WTC11 (cell line): ENCODE measurements around the gene IL1RN. TPM values are rescaled to one million over a fixed set of nuclear protein-coding genes. Genes with fewer than 3 reads are reported as not detected.

ENCODE experiments used
- ATAC-seq: fragments of 200-7000 bp; cut with Tn5 transposase; 2 replicates; pipeline ENCODE4 v1.10.0; 2021; ENCODE audit warnings: mild to moderate bottlenecking, moderate library complexity
- Bru-seq: library from RNA; stranded (reverse); fragments of 400-500 nt; gene quantifications from one replicate; lab custom pipeline; 2021; lab: Mats Ljungman, UMichigan
- CTCF ChIA-PET: fragments of 300-600 bp; sonication (Branson Sonifier 250); formaldehyde crosslinking; loops from one replicate; lab custom pipeline; 2021; ENCODE audit warnings: antibody characterized with exemption; lab: Charles Lee
- POLR2A ChIA-PET: fragments of 350-600 bp; sonication (Branson Sonifier 250); formaldehyde crosslinking; loops from one replicate; lab custom pipeline; 2021; ENCODE audit warnings: antibody characterized with exemption; lab: Charles Lee
- DNase-seq: peaks from one replicate; pipeline ENCODE4 v3.0.0; 2021; ENCODE audit warnings: low spot score
- H3K27ac Mint-ChIP-seq: 2 replicates; pipeline ENCODE4 v1.8.0; 2021; ENCODE audit warnings: mixed read lengths
- H3K27me3 Mint-ChIP-seq: 2 replicates; pipeline ENCODE4 v1.8.0; 2021; ENCODE audit warnings: low read depth, mild to moderate bottlenecking, moderate library complexity, mixed read lengths
- H3K36me3 Mint-ChIP-seq: 2 replicates; pipeline ENCODE4 v1.8.0; 2021; ENCODE audit warnings: mixed read lengths
- H3K4me1 Mint-ChIP-seq: 2 replicates; pipeline ENCODE4 v1.8.0; 2022; ENCODE audit warnings: mixed read lengths
- H3K4me3 Mint-ChIP-seq: 2 replicates; pipeline ENCODE4 v1.8.0; 2021; ENCODE audit warnings: mild to moderate bottlenecking, moderate library complexity, mixed read lengths
- H3K9me3 Mint-ChIP-seq: 2 replicates; pipeline ENCODE4 v1.8.0; 2021; ENCODE audit warnings: mixed read lengths
- CBFB ChIP-seq: sonication (generic); formaldehyde crosslinking; IDR thresholded peaks from 2 replicates; pipeline ENCODE4 v1.8.1; 2022; ENCODE audit warnings: mild to moderate bottlenecking, low read depth, missing genetic modification reagents
- CREB1 ChIP-seq: sonication (generic); formaldehyde crosslinking; IDR thresholded peaks from 2 replicates; pipeline ENCODE4 v1.8.0; 2023; ENCODE audit warnings: mild to moderate bottlenecking, missing genetic modification reagents
- EMX1 ChIP-seq: fragments of 250-450 bp; sonication (Bioruptor Pico); IDR thresholded peaks from 2 replicates; pipeline ENCODE4 v1.8.0; 2021; ENCODE audit warnings: mild to moderate bottlenecking
- FOXK1 ChIP-seq: sonication (generic); formaldehyde crosslinking; IDR thresholded peaks from 2 replicates; pipeline ENCODE4 v1.8.0; 2022; ENCODE audit warnings: mild to moderate bottlenecking, moderate library complexity, missing genetic modification reagents
- FOXP1 ChIP-seq: sonication (generic); formaldehyde crosslinking; IDR thresholded peaks from 2 replicates; pipeline ENCODE4 v1.8.0; 2022; ENCODE audit warnings: missing genetic modification reagents, mild to moderate bottlenecking, moderate library complexity, borderline replicate concordance
- GABPB1 ChIP-seq: sonication (generic); formaldehyde crosslinking; IDR thresholded peaks from 2 replicates; pipeline ENCODE4 v1.8.1; 2023; ENCODE audit warnings: mild to moderate bottlenecking, missing genetic modification reagents
- JAZF1 ChIP-seq: fragments of 250-450 bp; sonication (Bioruptor Pico); IDR thresholded peaks from 2 replicates; pipeline ENCODE4 v1.9.0; 2021; ENCODE audit warnings: moderate library complexity, mild to moderate bottlenecking, inconsistent platforms
- KAT7 ChIP-seq: sonication (generic); formaldehyde crosslinking; IDR thresholded peaks from 2 replicates; pipeline ENCODE4 v1.8.1; 2023; ENCODE audit warnings: missing genetic modification reagents, mild to moderate bottlenecking, borderline replicate concordance
- PRRX2 ChIP-seq: fragments of 250-450 bp; sonication (Bioruptor Pico); IDR thresholded peaks from 2 replicates; pipeline ENCODE4 v1.8.0; 2021; ENCODE audit warnings: mild to moderate bottlenecking
- SP1 ChIP-seq: sonication (generic); formaldehyde crosslinking; conservative IDR thresholded peaks from 2 replicates; pipeline ENCODE4 v1.8.1; 2022; ENCODE audit warnings: missing genetic modification reagents
- TEAD4 ChIP-seq: sonication (generic); formaldehyde crosslinking; IDR thresholded peaks from 2 replicates; pipeline ENCODE4 v1.8.0; 2022; ENCODE audit warnings: mild to moderate bottlenecking, missing genetic modification reagents
- ZNF121 ChIP-seq: sonication (generic); formaldehyde crosslinking; IDR thresholded peaks from 2 replicates; pipeline ENCODE4 v1.8.0; 2023; ENCODE audit warnings: missing genetic modification reagents
- ZNF138 ChIP-seq: sonication (generic); formaldehyde crosslinking; conservative IDR thresholded peaks from 2 replicates; pipeline ENCODE4 v1.8.1; 2022; ENCODE audit warnings: mild to moderate bottlenecking, moderate library complexity, missing genetic modification reagents
- ZNF232 ChIP-seq: sonication (generic); formaldehyde crosslinking; IDR thresholded peaks from 2 replicates; pipeline ENCODE4 v1.8.0; 2022; ENCODE audit warnings: mild to moderate bottlenecking, missing genetic modification reagents
- long read RNA-seq, 3 experiments: library from RNA in 1 of 3; library from capped mRNA in 1 of 3; library from polyadenylated mRNA in 1 of 3; unstranded in 2 of 3; stranded (forward) in 1 of 3; transcript quantifications; one replicate each; pipeline ENCODE4 v2.0.0, GENCODE V29; 2021
- total RNA-seq: library from RNA; stranded (reverse); gene quantifications from 3 replicates; pipeline ENCODE4 v1.2.3, GENCODE V29; 2021
- TF ChIP-seq, protein P1 (sequence below): sonication (generic); formaldehyde crosslinking; IDR thresholded peaks from 2 replicates; pipeline ENCODE4 v1.8.1; 2022; ENCODE audit warnings: mild to moderate bottlenecking, moderate library complexity, missing genetic modification reagents
- TF ChIP-seq, protein P2 (sequence below): fragments of 250-450 bp; sonication (Bioruptor Pico); IDR thresholded peaks from 2 replicates; pipeline ENCODE4 v1.9.0; 2021; ENCODE audit warnings: moderate library complexity, mild to moderate bottlenecking, inconsistent platforms, borderline replicate concordance
- TF ChIP-seq, protein P3 (sequence below): sonication (generic); formaldehyde crosslinking; IDR thresholded peaks from 2 replicates; pipeline ENCODE4 v1.8.0; 2023; ENCODE audit warnings: missing genetic modification reagents, mild to moderate bottlenecking, borderline replicate concordance
- TF ChIP-seq, protein P4 (sequence below): sonication (generic); formaldehyde crosslinking; IDR thresholded peaks from 2 replicates; pipeline ENCODE4 v1.8.0; 2023; ENCODE audit warnings: missing genetic modification reagents
- TF ChIP-seq, protein P5 (sequence below): sonication (generic); formaldehyde crosslinking; IDR thresholded peaks from 2 replicates; pipeline ENCODE4 v1.8.1; 2023; ENCODE audit warnings: mild to moderate bottlenecking, missing genetic modification reagents
- TF ChIP-seq, protein P6 (sequence below): sonication (generic); formaldehyde crosslinking; IDR thresholded peaks from 2 replicates; pipeline ENCODE4 v1.8.0; 2022; ENCODE audit warnings: mild to moderate bottlenecking, missing genetic modification reagents

Gene IL1RN, protein sequence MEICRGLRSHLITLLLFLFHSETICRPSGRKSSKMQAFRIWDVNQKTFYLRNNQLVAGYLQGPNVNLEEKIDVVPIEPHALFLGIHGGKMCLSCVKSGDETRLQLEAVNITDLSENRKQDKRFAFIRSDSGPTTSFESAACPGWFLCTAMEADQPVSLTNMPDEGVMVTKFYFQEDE
- total RNA-seq (not detected in 3 replicates), Bru-seq, nascent RNA (not detected)
- long read RNA-seq, experiment 1, result 0 reads
- long read RNA-seq, experiment 2, result 0 reads
- long read RNA-seq, experiment 3, result 0 reads

DNA sequence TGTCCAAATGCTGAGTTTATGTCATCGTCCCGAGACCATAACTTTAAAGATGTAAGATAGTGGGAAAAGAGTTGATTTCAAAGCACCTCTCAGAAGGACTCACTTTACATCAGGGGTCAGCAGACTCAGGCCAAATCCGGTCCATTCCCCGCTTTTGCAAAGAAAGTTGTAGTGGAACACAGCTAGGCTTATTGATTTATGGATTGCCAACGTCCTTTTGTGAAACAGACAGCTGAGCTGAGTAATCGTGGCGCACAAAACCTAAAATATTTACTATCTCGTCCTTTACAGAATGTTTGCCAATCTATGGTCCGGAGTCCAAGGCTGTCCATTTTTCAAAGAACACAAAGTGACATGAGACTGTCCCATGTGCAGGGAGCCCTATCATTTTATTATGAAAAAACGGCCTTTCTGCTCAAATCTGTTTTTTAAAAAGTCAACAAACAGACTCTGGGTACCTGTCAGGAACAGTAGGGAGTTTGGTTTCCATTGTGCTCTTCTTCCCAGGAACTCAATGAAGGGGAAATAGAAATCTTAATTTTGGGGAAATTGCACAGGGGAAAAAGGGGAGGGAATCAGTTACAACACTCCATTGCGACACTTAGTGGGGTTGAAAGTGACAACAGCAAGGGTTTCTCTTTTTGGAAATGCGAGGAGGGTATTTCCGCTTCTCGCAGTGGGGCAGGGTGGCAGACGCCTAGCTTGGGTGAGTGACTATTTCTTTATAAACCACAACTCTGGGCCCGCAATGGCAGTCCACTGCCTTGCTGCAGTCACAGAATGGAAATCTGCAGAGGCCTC is at the start of gene IL1RN:
Gene IL1RN (plus strand): TSS at position 754 of the 801 bp plus-strand sequence. CDS start 27 bp downstream, at position 781.
- peaks cover 6% of the 10 kb centered on the region for H3K27me3 Mint-ChIP-seq
- DNase-seq (no peak), ATAC-seq (no peak)
- H3K27ac Mint-ChIP-seq, result no peak within 1 kb of the TSS
- no peaks in the 10 kb centered on the region for H3K9me3 Mint-ChIP-seq
- no peak within 1 kb of the TSS for H3K4me3 Mint-ChIP-seq
- CTCF ChIA-PET, result interaction anchor here (1.0 kb wide), 1 partner anchor 47 kb away, joined by 3 read pairs; no protein-coding TSS in a partner anchor
- TF ChIP-seq GABPB1 (CRISPR knock-in tag) (peak; percentile 91), CBFB (CRISPR knock-in tag) (no peak), JAZF1 (no peak), ZNF232 (CRISPR knock-in tag) (no peak)
- no peaks in the 10 kb centered on the region for H3K36me3 Mint-ChIP-seq
- no peaks in the 10 kb centered on the region for H3K4me1 Mint-ChIP-seq
- POLR2A ChIA-PET, result no interaction called here

DNA sequence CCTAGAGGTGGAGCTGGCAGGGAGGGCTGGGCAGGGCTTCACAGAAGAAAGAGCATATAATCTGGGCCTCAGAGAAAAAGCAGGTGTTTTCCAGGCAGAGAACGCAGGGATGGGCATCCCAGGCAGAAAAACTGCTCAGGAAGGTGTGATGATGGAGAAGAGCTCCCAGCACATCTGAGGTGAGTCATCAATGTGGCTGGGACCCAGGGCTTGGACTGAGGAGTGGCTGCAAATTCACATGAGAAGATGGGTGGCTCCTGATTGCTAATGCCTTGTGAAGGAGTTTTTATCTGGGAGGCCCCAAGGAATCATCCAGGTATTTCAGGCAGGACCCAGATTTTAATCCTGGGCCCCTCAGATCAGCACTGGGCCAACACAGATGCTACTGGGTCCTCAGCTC is 49.5 kb upstream of the IL1RN start:
- Mint-ChIP-seq H3K36me3 (no peaks in the 10 kb centered on the region), H3K27me3 (peaks cover 20% of the 10 kb centered on the region), H3K27ac (no peak overlapping the region), H3K9me3 (no peaks in the 10 kb centered on the region), H3K4me1 (peaks cover 8% of the 10 kb centered on the region), H3K4me3 (no peak overlapping the region)
- ATAC-seq (no peak), DNase-seq (no peak)
- TF ChIP-seq FOXK1 (CRISPR knock-in tag) (no peak), ZNF138 (no peak), SP1 (CRISPR knock-in tag) (no peak), KAT7 (CRISPR knock-in tag) (no peak), CREB1 (CRISPR knock-in tag) (no peak), EMX1 (CRISPR knock-in tag) (no peak), FOXP1 (CRISPR knock-in tag) (no peak), TEAD4 (no peak), ZNF121 (no peak), PRRX2 (CRISPR knock-in tag) (no peak)
- TF ChIP-seq, protein P1, sequence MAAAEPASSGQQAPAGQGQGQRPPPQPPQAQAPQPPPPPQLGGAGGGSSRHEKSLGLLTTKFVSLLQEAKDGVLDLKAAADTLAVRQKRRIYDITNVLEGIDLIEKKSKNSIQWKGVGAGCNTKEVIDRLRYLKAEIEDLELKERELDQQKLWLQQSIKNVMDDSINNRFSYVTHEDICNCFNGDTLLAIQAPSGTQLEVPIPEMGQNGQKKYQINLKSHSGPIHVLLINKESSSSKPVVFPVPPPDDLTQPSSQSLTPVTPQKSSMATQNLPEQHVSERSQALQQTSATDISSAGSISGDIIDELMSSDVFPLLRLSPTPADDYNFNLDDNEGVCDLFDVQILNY, result no peak
- TF ChIP-seq, protein P2, sequence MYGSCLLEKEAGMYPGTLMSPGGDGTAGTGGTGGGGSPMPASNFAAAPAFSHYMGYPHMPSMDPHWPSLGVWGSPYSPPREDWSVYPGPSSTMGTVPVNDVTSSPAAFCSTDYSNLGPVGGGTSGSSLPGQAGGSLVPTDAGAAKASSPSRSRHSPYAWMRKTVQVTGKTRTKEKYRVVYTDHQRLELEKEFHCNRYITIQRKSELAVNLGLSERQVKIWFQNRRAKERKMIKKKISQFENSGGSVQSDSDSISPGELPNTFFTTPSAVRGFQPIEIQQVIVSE, result no peak
- TF ChIP-seq, protein P3, sequence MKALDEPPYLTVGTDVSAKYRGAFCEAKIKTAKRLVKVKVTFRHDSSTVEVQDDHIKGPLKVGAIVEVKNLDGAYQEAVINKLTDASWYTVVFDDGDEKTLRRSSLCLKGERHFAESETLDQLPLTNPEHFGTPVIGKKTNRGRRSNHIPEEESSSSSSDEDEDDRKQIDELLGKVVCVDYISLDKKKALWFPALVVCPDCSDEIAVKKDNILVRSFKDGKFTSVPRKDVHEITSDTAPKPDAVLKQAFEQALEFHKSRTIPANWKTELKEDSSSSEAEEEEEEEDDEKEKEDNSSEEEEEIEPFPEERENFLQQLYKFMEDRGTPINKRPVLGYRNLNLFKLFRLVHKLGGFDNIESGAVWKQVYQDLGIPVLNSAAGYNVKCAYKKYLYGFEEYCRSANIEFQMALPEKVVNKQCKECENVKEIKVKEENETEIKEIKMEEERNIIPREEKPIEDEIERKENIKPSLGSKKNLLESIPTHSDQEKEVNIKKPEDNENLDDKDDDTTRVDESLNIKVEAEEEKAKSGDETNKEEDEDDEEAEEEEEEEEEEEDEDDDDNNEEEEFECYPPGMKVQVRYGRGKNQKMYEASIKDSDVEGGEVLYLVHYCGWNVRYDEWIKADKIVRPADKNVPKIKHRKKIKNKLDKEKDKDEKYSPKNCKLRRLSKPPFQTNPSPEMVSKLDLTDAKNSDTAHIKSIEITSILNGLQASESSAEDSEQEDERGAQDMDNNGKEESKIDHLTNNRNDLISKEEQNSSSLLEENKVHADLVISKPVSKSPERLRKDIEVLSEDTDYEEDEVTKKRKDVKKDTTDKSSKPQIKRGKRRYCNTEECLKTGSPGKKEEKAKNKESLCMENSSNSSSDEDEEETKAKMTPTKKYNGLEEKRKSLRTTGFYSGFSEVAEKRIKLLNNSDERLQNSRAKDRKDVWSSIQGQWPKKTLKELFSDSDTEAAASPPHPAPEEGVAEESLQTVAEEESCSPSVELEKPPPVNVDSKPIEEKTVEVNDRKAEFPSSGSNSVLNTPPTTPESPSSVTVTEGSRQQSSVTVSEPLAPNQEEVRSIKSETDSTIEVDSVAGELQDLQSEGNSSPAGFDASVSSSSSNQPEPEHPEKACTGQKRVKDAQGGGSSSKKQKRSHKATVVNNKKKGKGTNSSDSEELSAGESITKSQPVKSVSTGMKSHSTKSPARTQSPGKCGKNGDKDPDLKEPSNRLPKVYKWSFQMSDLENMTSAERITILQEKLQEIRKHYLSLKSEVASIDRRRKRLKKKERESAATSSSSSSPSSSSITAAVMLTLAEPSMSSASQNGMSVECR (CRISPR knock-in tag), result no peak
- TF ChIP-seq, protein P4, sequence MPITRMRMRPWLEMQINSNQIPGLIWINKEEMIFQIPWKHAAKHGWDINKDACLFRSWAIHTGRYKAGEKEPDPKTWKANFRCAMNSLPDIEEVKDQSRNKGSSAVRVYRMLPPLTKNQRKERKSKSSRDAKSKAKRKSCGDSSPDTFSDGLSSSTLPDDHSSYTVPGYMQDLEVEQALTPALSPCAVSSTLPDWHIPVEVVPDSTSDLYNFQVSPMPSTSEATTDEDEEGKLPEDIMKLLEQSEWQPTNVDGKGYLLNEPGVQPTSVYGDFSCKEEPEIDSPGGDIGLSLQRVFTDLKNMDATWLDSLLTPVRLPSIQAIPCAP (CRISPR knock-in tag), result no peak
- TF ChIP-seq, protein P5, sequence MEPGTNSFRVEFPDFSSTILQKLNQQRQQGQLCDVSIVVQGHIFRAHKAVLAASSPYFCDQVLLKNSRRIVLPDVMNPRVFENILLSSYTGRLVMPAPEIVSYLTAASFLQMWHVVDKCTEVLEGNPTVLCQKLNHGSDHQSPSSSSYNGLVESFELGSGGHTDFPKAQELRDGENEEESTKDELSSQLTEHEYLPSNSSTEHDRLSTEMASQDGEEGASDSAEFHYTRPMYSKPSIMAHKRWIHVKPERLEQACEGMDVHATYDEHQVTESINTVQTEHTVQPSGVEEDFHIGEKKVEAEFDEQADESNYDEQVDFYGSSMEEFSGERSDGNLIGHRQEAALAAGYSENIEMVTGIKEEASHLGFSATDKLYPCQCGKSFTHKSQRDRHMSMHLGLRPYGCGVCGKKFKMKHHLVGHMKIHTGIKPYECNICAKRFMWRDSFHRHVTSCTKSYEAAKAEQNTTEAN (CRISPR knock-in tag), result no peak
- TF ChIP-seq, protein P6, sequence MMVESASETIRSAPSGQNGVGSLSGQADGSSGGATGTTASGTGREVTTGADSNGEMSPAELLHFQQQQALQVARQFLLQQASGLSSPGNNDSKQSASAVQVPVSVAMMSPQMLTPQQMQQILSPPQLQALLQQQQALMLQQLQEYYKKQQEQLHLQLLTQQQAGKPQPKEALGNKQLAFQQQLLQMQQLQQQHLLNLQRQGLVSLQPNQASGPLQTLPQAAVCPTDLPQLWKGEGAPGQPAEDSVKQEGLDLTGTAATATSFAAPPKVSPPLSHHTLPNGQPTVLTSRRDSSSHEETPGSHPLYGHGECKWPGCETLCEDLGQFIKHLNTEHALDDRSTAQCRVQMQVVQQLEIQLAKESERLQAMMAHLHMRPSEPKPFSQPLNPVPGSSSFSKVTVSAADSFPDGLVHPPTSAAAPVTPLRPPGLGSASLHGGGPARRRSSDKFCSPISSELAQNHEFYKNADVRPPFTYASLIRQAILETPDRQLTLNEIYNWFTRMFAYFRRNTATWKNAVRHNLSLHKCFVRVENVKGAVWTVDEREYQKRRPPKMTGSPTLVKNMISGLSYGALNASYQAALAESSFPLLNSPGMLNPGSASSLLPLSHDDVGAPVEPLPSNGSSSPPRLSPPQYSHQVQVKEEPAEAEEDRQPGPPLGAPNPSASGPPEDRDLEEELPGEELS (CRISPR knock-in tag), result no peak
- POLR2A ChIA-PET, result no interaction called here
- CTCF ChIA-PET, result interaction anchor here (0.5 to 4.4 kb wide), 4 partner anchors 59 to 193 kb away, joined by 3 to 96 read pairs (median 36); no protein-coding TSS in a partner anchor
